ENCODE results near the gene AIG1. TPM values are rescaled to one million over a fixed set of nuclear protein-coding genes. Genes with fewer than 3 reads are reported as not detected.

Gene AIG1
- total RNA-seq, 2 donors from 2014 or later = 41.3 to 67.0 TPM

- Histone ChIP-seq H3K4me3 (no peak overlapping the region), H3K9me3 (no peaks in the 10 kb centered on the region), H3K27me3 (replicated peaks; ENCODE audit: insufficient read depth) (no peaks in the 10 kb centered on the region), H3K27ac (no peak overlapping the region), H3K36me3 (no peaks in the 10 kb centered on the region), H3K4me1 (replicated peaks) (no peaks in the 10 kb centered on the region)
- TF ChIP-seq POLR2A (IDR thresholded peaks at IDR 0.05) = no peak
- no peak for TF ChIP-seq CTCF (IDR thresholded peaks at IDR 0.05)
- no peak for TF ChIP-seq POLR2AphosphoS5 (IDR thresholded peaks at IDR 0.05)
- intact Hi-C loops (cut with DNase I) = no loop called here
- 41% methylated on average over 1 of the region's 1 CpG for WGBS
- no peak for DNase-seq (ENCODE audit: low spot score)
Measured at GRCh38 chr6:143357561-143358255, 297.0 kb downstream of the AIG1 start.

- no peak for DNase-seq (ENCODE audit: low spot score)
- TF ChIP-seq CTCF (IDR thresholded peaks at IDR 0.05) = no peak
- TF ChIP-seq POLR2A (IDR thresholded peaks at IDR 0.05) = no peak
- TF ChIP-seq POLR2AphosphoS5 (IDR thresholded peaks at IDR 0.05) = no peak
Measured at GRCh38 chr6:143361536-143362191, 301.0 kb downstream of the AIG1 start.

DNA sequence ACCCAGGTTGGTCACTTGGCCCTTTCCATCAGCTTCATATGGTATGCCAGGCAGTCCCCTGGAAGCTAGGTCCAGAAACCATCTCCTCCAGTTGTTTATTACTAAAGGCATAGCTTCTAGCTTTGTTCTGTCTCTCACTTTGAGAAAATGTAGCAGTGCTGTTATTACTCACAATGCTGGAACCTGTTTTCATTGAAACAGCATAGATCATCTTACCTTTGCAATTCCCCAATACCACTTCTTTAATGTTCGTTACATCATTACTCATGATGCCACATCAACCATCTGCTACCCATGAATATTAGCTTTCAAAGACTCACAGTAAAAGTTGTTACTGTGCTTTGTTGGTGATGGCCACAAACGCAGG, 301.5 kb downstream of the AIG1 start:
- H3K27ac ChIP-seq = no peak overlapping the region
- H3K27me3 ChIP-seq (replicated peaks; ENCODE audit: insufficient read depth) = no peaks in the 10 kb centered on the region
- TF ChIP-seq POLR2AphosphoS5 (IDR thresholded peaks at IDR 0.05) (no peak), POLR2A (IDR thresholded peaks at IDR 0.05) (no peak), CTCF (IDR thresholded peaks at IDR 0.05) (no peak)
- H3K4me1 ChIP-seq (replicated peaks) = no peaks in the 10 kb centered on the region
- 74% methylated on average over 2 of the region's 2 CpGs for WGBS
- H3K36me3 ChIP-seq = no peaks in the 10 kb centered on the region
- DNase-seq (ENCODE audit: low spot score) = no peak
- no peaks in the 10 kb centered on the region for H3K9me3 ChIP-seq
- no peak overlapping the region for H3K4me3 ChIP-seq
- intact Hi-C loops (cut with DNase I) = no loop called here

More at GRCh38 chr6:143361536-143362191, 301.0 kb downstream of the AIG1 start:
- H3K27me3 ChIP-seq (replicated peaks; ENCODE audit: insufficient read depth) = no peaks in the 10 kb centered on the region
- H3K4me3 ChIP-seq = no peak overlapping the region
- 86% methylated on average over 4 of the region's 4 CpGs for WGBS
- no peaks in the 10 kb centered on the region for H3K9me3 ChIP-seq
- no peaks in the 10 kb centered on the region for H3K4me1 ChIP-seq (replicated peaks)
- intact Hi-C loops (cut with DNase I) = no loop called here
- no peaks in the 10 kb centered on the region for H3K36me3 ChIP-seq
- no peak overlapping the region for H3K27ac ChIP-seq

GRCh38 chr6:143363299-143363698, 302.6 kb downstream of the AIG1 start:
- intact Hi-C loops (cut with DNase I) = no loop called here
- no peaks in the 10 kb centered on the region for H3K9me3 ChIP-seq
- H3K36me3 ChIP-seq = no peaks in the 10 kb centered on the region
- H3K27me3 ChIP-seq (replicated peaks; ENCODE audit: insufficient read depth) = no peaks in the 10 kb centered on the region
- no peak for TF ChIP-seq POLR2A (IDR thresholded peaks at IDR 0.05)
- no peak for TF ChIP-seq POLR2AphosphoS5 (IDR thresholded peaks at IDR 0.05)
- TF ChIP-seq CTCF (IDR thresholded peaks at IDR 0.05) = no peak
- 96% methylated on average over 2 of the region's 2 CpGs for WGBS
- H3K27ac ChIP-seq = no peak overlapping the region
- H3K4me1 ChIP-seq (replicated peaks) = no peaks in the 10 kb centered on the region
- DNase-seq (ENCODE audit: low spot score) = no peak
- H3K4me3 ChIP-seq = no peak overlapping the region

- Histone ChIP-seq H3K4me3 (no peak overlapping the region), H3K27me3 (replicated peaks; ENCODE audit: insufficient read depth) (no peaks in the 10 kb centered on the region), H3K27ac (no peak overlapping the region), H3K9me3 (no peaks in the 10 kb centered on the region), H3K4me1 (replicated peaks) (no peaks in the 10 kb centered on the region), H3K36me3 (no peaks in the 10 kb centered on the region)
- TF ChIP-seq CTCF (IDR thresholded peaks at IDR 0.05) (no peak), POLR2A (IDR thresholded peaks at IDR 0.05) (no peak), POLR2AphosphoS5 (IDR thresholded peaks at IDR 0.05) (no peak)
- no peak for DNase-seq (ENCODE audit: low spot score)
- intact Hi-C loops (cut with DNase I) = no loop called here
- 90% methylated on average over 2 of the region's 2 CpGs for whole genome bisulfite sequencing
Measured at GRCh38 chr6:143368426-143368825, 307.7 kb downstream of the AIG1 start.
